NCI-H446 (cell line): ENCODE results near the gene OR1S1.
"Not testable (repeated sequence)": the region's sequence is repeated elsewhere in the genome, so short reads cannot be mapped to it uniquely, and the experiment has no call there.

ENCODE experiments used
- DNase-seq, 2 experiments: peaks; one replicate each; lab custom pipeline; 2025; lab: John Stamatoyannopoulos, UW

Gene OR1S1

DNA sequence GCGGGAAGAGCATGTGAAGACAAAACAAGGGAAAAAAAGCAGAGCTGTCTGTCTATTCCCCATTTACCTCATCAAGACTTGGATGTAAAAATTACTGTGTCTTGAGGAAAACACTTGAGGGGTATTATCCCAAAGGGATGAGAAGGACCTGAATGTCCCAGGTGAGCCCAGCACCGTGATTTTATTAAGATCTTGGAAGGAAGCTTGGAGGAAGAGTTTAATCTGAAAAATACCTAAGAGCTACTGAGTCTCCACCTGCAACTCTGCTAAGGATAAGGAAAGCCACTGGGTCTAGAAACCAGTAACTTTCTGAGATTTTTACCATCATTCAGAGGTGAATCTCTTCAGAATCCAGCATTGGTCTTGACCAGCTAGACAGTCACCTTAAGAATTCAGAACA, at the start of gene OR1S1:
Gene OR1S1, plus strand, starts transcription at position 301 of the 400 bp plus-strand sequence.
- not testable (repeated sequence) for DNase-seq

DNA sequence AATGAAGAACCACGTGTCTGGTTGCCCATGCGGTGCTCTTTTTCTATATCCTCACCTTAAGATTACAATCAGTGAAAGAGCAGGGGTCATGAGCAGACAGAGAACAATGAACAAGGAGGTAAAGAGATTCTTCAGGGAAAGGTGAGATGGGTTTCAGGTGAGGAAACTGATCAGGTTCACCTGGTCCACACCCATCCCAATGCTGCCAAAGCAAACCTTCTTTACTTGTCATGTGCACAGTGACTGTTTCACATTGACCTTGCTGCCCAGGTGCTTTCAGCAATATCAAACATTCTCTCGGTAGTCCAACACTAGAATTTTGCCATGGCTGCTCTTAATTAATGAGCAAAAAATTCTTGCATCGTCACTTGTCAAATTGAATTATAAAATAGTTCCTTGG, 48.1 kb upstream of the OR1S1 start:
- no peak for DNase-seq

DNA sequence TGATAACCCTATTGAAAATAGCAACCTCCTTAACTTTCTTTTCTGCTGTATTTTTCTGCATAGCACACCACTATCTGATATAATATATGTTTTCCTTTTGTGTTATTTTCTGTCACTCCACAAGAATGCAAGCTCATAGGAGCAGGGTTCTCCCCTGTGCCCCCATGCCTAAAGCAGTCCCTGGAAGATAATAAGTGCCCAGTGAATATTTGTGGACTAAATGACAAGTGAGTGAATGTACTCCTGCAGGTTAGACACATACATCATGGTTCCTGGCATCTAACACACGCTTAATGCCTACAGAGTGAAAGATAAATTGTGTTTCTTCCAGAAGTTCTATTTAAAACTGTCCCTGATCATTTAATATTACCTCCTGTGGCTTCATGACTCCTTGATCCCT, 47.5 kb upstream of the OR1S1 start:
- no peak for DNase-seq

DNA sequence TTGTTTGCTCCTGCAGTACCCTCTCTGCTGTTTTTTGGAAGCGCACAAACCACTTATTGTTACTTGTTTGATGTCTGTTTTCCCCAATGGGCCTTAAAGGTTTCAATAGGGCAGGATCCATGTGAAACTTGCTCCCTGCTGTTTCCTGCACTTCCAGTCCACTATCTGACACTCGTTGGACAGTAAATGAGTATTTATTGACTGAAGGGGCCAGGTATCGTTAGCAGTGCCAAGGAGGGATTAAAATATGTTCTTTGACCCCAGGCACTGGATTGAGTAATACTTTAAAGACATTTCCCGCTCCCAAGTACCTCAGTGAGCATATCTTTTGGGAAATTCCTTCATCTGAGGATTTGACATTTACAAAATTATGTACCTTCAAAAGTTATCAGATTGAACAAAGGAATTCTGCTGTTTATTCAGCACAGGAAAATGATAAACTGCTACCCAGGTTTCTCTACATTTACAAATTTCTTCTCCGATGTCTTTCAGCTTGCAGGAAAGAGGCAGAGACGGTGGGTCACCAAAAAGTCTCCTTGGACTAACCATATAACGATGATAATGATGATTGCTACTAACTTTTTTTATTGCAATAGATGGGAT, 46.9 kb upstream of the OR1S1 start:
- DNase-seq = no peak

DNA sequence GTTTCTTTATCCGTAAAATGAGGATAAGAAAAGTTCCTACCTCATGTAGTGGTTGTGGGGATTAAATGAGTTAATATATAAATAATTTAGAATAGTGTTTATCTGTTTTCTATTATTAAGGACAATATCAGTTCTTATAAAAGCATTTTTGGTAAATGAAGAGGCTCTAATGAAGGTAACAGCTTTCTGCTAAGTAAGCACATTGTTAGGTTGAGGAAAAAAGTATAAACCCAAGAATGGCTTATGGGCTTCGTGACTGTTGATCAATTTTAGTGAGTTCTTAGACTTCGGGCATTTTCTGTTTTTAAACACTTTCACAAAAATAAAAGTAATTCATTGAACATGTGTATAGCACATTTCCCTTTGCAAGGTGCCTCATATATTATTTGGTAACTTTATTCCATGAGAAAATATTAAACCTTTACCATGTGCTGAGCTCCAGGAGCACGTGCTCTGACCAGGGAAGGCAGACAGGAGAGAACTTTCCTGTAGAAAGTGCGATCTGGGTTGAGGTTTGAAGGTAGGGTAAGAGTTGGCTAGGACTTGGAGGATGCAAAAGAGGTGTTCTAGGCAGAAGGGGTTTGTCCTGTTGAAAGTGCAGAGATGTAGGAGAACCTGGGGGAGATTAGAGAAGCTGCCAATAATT, 35.0 kb upstream of the OR1S1 start:
- DNase-seq = no peak

DNA sequence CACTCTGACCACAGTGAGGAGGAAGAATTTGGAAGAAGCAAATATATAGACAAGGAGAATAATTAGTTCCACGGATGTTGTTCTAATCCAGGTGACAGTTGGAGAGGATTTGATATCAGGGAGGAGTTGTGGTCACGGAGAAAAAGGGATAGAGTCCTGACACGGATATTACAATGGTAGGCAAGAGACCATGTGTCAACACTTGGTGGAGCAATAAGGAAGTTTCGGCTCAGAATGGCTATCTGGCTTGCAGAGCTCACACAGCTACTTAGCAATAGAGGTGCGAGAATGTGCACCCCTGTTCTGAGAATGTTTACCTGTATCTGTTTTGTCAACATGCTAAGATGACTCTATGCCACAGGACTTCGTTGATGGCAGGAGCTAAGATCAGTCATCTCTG, 34.1 kb upstream of the OR1S1 start:
- DNase-seq = no peak

DNA sequence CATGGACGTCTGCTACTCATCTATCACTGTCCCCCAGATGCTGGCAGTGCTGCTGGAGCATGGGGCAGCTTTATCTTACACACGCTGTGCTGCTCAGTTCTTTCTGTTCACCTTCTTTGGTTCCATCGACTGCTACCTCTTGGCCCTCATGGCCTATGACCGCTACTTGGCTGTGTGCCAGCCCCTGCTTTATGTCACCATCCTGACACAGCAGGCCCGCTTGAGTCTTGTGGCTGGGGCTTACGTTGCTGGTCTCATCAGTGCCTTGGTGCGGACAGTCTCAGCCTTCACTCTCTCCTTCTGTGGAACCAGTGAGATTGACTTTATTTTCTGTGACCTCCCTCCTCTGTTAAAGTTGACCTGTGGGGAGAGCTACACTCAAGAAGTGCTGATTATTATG, 32.9 kb upstream of the OR1S1 start:
- DNase-seq = peak in 1 of 2 experiments; percentile 5

DNA sequence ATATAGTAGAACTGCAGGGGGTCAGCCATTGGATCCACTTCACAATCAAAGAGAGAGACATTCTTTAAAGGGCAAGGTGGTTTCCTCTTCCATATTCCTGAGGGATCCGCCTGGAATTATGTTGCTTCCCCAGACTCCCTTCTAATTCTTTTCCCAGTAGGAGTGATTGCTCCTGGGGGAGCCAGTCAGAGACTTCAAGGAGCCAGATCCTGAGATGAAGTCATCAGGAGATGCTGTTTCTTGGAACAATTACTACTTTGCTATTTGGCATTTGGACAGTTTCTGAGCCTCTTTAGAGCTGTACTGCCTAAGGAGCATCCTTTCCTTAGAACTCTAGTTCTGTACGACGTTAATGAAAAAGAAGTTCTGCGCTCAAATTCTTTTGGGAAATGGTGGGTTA, 25.6 kb upstream of the OR1S1 start:
- no peak for DNase-seq

DNA sequence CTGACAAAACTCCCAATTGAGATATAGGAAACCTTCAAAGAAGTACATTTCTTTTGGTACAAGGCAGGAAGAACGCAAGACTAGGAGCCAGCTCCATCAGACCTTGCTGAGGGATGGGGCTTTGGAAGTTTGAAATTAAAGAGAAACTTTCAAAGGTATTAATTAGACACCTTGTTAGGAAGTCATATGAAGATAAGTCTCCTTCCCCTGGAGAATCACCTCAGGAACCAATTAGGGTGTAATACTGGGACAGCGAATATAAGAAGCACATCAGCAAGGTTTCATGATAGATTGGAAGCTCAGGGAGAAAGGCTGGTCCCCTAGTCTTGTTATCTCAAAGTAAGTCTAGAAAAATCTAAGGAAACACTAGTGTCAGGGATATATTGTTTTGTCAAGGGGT, 23.8 kb upstream of the OR1S1 start, which contains the start of gene OR9Q2:
Gene OR9Q2, plus strand, starts transcription at position 301 of the 400 bp plus-strand sequence. CDS start 1,421 bp downstream, outside the sequence.
- DNase-seq = no peak

DNA sequence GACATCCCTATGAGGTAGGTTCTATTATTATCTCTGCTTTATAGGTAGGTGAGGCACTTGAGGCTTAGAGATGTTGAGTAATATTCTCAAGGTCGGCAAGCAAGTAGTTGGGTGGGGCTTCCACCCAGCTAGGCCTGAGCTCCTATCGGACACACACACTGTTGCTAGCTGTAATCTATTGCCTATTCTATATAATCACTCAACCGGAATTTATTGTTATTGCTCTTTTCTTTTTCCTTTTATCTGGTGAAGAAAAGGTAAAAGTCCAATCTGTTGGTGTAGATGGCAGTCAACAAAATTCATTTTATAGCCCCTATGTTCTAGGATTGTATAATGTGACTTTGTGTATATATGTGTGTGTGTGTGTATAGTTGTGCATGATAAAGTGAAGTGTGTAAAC, 20.3 kb upstream of the OR1S1 start:
- DNase-seq = no peak

DNA sequence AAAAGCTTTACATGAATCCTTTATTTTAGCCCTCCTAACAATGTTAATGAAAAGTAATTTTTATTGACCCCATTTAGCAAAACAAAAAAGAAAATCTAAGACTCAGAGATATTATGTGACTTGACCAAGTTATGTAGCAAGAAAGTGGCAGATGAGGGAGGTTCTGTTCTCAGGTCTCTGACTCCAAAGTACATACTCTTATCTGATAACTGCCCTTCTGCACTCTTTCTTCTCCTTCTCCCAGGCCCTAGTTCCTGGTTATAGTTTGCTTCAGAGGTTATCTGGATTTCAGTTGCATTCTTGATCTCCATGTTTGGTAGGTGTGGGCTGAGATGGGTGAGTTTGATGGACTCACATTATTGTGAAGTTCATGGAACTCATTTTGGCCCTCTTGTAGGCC, 19.1 kb upstream of the OR1S1 start:
- DNase-seq = no peak

DNA sequence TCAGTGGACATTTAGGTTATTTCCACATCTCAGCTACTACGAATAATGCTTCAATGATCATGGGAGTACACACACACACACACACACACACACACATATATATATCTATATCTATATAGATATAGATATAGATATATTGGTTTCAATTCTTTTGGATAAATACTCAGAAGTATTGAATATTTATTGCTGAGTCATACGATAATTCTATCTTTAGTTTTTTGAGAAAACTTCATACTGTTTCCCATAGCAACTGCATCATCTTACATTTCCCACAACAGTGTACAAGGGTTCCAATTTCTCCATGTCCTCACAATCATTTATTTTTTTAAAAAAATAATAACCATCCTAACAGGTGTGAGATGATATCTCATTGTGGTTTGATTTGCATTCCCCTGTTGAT, 16.6 kb upstream of the OR1S1 start:
- no peak for DNase-seq

DNA sequence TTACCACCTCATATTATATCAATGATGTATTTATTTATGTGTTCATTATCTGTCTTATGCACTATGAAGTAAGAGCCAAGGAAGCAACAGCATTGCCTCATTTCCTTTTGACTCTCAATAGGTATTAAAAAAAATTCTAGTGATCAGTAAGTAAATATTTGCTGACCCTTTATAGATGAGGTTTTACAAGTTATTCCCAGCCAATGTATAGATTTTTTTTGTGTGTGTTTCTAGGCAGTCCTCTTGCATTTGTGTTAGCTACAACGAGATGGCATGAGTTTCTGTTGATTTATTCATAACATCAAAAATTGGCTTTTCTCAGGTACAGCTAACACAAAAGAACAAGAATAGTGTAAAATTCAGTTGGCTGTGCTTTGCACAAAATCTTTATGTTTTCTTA, 13.2 kb upstream of the OR1S1 start:
- no peak for DNase-seq

DNA sequence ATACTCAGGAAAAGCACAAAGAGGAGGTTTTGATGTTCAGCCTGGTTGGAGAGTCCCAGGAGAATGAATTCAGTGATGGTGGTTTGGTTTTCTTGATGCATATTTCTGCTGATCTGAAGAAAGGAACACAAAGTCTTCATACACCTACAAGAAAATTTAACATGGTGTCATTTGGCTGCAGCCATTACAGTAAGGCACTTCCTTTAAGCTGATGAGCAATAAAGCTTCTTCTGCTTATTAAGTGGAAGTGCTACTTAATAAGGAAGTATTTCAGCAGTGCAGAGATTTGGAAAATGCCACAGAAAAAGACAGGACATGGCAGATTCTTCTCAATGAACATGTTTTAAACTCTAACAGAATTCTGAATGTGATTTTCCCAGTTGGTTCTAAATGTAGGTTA, 8.5 kb upstream of the OR1S1 start, which contains the start of gene OR1S2:
Gene OR1S2, minus strand, starts transcription at position 101 of the 400 bp plus-strand sequence. Its CDS starts 0 bp downstream, at position 101.
- no peak for DNase-seq

DNA sequence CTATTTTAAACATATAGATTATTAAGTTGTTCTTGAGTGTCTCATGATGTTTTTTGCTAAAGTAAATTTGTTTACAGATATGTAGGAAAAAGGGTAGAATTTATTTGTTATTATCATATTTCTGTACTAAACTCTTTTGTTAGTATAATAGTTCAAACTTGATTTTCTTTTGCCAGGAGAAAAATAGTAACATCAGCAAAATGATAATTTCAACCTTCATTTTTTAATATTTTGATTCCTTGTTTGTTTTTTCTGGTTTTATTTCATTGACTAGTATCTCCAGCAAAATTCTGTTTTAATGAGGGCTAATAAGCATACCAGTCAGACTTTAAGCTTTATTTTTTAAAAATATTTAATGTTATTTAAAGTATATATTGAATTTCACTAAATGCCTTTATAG, 4.0 kb downstream of the OR1S1 start:
- no peak for DNase-seq

DNA sequence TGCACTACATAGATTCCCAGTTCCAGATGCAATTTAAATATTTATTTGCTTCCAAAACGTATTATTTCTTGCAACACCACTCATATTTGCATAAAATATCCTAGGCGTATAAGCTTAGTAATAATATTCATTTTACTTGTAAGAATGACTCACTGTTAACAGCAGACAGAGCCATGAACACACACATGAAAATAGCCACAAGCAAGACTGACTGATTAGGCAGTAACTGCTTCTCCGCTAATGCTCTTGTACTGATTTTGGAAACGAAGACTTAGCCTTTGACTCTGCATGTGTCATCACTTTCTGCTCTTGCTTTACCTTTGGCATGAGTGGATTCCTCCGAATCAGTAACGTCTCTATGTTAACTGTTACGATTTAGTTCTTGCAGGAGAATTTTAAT, 10.2 kb downstream of the OR1S1 start:
- no peak for DNase-seq

DNA sequence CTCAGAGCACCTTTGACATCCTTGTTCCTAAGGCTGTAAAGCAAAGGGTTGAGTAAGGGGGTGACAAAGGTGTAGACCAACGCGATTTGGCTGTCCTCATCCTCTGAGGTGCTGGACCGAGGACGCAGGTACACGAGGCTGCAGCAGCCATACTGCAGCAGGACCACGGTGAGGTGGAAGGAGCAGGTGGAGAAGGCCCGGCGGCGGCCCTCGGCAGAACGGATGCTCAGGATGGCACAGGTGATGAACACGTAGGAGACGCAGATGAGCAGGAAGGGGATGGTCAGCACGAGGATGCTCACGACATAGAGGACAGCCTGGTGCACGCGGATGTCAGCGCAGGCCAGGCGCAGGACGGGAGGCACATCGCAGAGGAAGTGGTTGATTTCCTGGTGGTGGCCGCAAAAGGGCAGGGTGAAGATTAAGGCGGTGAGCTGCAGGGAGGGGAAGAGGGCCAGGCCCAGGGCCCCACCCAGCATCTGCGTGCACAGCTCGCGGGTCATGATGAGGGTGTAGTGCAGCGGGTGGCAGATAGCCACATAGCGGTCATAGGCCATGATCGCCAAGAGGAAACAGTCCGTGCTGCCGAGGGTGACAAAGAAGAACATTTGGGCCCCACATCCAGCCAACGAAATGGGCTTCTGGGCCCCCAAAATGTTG, 15.6 kb downstream of the OR1S1 start:
- DNase-seq = no peak

DNA sequence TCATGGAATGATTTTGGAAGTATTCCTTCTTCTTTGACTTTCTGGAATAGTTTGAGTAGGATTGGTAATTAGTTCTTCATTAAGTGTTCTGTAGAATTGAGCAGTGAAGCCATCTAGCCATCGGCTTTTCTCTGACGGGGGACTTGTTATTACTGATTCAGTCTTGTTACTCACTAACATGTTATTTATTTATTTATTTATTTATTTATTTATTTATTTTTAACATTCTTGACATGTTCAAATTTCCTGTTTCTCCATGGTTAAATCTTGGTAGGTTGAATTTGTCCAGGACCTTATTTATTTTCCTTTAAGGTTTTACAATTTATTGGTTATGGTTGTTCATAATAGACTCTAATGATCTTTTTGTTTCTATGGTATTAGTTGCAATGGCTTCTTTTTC, 31.4 kb downstream of the OR1S1 start:
- no peak for DNase-seq

DNA sequence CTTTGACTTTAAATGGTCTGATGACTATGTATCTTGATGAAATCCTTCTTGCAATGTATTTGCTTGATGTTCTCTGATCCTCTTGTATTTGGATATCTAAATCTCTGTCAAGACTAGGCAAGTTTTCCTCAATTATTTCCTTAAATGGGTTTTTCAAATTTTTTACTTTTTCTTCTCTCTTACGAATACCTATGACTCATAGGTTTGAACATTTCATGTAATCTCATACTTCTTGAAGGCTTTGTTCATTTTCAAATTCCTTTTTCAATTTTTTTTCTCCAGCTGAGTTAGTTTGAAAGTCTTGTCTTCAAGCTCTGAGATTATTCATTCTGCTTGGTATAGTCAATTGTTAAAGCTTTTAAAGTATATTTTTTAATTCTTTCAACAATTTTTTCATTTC, 42.4 kb downstream of the OR1S1 start:
- no peak for DNase-seq

DNA sequence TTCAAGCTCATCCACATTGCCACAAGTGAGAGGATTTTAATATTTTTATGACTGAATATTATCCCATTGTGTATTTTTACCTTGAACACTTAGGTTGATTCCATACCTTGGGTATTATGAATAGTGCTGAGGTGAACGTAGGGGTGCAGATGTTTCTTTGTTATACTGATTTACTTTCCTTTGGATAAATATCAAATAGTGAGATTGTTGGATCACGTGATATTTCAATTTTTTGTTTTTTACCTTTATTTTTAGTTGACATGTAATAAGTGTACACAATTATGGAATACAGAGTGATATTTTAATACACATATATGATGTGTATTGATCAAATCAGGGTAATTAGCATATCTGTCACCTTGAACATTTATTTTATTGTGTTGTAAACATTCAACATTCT, 47.5 kb downstream of the OR1S1 start:
- no peak for DNase-seq
